HG03460 (cell line): Measurements from ENCODE around the gene TRAPPC13.
"Not testable (repeated sequence)": the region's sequence is repeated elsewhere in the genome, so short reads cannot be mapped to it uniquely, and the experiment has no call there.

ENCODE experiments used
- ATAC-seq: cut with Tn5 transposase; IDR thresholded peaks from one replicate; pipeline ENCODE4 v1.9.1; 2021; ENCODE audit not compliant: unreplicated experiment

The TRAPPC13 gene

DNA sequence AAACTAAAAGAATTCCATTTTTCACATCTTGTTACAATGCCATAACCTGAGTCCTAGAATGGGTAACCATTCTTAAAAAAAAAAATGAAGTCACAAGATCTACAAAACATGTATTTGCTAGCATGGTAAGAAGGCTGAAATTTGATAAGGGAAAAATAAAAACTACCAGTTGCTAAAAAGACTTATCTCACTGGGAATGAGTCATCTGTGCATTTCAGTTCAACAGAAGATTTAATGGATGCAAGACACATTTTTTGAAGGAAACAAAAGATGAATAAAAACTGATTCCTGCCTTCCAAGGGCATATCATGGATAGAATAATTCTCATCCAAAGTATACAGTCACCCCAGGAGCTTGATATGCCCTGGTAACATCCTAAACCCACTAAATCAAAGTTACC, 49.9 kb downstream of the TRAPPC13 start:
- ATAC-seq = no peak

GRCh38 chr5:65676056-65676455, 51.2 kb downstream of the TRAPPC13 start:
- not testable (repeated sequence) for ATAC-seq

- ATAC-seq = no peak
These were observed 57.3 kb downstream of the TRAPPC13 start for GRCh38 chr5:65682148-65682547.

- no peak for ATAC-seq
These were observed 68.3 kb downstream of the TRAPPC13 start for GRCh38 chr5:65693121-65693520.

DNA sequence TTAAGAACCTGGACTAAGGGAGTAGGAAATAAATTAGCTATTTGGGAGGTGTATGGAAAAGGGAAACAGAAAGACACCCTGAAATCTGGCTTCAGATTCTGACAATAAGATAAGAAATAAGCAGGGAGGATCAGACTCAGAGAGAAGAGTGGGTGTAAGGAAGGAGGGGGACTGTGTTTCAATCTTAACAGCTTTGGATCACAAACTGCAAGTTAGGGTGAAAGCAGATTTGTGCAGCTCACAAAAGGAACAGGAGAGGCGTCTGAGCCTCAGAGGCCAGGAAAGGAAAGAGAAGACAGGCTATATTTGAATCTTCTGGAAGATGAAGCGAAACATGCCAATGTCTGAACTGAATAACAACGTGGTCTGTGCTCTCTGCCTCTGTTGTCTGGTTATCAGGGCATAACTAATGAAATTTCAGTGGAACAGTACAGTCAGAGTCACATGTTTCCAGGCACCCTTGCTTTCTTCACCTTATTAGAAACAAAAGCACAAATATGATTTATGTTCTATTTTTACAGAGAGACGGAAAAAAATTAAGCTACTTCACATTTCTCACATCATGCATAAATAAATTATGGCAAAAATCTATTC, 70.4 kb downstream of the TRAPPC13 start:
- ATAC-seq = no peak

DNA sequence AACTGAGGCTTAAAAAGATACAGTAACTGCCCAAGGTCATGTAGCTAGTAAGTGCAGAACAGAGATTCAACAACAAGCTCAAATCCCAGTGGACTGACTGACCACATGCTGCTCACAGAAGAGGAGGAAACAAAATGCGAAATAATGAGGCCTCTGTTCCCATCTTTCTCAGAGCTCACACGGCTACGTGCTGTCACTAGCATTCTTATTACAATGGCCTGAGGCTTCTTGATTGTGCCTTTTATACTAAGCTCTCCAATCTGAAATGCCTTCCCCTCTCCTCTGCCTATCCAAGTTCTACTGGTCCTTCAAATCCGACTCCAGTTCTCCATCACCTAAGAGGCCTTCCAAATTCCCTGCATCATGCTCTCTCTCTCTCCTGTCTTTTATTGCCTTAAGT, 71.1 kb downstream of the TRAPPC13 start:
- ATAC-seq = no peak

DNA sequence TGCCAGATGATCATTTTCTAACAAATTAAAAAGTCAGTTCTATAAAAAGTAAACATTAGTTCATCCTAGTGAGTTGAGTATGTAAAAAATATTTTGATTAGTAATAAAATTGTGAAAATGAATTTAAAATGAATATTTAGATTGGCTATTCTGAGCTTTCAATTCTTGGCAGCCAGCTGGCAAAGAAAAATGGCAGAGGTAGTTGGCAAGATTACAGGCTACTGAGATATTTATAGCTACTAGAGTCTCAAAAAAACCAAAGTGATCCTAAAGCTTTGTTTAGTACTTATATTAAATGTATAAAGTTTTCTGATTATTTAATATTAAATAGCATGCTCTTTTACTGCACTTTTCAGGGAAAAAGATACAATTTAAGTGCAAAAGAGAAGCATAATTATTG, 72.1 kb downstream of the TRAPPC13 start:
- ATAC-seq = no peak

- ATAC-seq = peak; percentile 48
These were observed 74.5 kb downstream of the TRAPPC13 start for GRCh38 chr5:65699338-65699737.

DNA sequence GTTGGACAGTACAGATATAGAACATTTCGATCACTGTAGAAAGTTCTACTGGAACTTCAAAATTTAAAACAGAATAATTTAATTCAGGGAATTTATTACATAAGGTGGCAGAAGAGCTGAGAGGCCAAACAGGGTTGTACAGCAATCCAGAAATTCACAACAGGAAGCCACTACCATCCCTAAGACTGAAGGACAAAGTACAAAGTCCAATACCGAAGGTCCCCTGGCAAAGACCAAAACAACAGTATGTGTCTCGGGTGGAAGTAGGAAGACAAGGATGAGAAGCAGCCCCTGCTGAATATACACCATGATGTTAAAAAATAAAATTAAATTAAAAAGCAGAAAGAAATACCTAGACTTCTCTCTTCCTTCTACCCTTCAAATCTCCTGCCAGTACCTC, 77.2 kb downstream of the TRAPPC13 start:
- no peak for ATAC-seq

GRCh38 chr5:65704621-65705239, 79.9 kb downstream of the TRAPPC13 start:
- ATAC-seq = no peak

DNA sequence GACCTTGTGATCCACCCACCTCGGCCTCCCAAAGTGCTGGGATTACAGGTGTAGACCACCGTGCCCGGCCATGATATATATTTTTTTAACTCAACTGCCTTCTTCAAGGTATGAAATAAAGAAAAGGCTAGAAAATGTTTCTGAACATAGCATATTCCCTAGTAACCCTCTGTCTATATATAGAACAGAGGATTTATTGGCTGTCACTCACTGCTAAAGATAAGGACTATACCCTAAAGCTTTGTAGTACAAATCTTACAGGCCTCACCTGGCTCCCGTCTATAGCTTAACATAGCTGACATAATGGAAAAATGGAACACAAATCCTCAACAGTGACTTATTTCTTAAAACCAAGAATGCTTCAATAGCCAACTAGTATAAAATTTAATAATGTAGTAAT, 82.8 kb downstream of the TRAPPC13 start:
- no peak for ATAC-seq

GRCh38 chr5:65708145-65708544, 83.3 kb downstream of the TRAPPC13 start:
- ATAC-seq = no peak
